AML-193 (cell line): ENCODE measurements around the gene GPLD1.
A peak's percentile ranks its signal among the peaks of the same experiment; 100 is the strongest.
"Not testable (repeated sequence)": the region's sequence is repeated elsewhere in the genome, so short reads cannot be mapped to it uniquely, and the experiment has no call there.

Experiments used
- DNase-seq, 2 experiments: peaks; one replicate each; lab custom pipeline; 2025; lab: John Stamatoyannopoulos, UW

The GPLD1 gene

DNA sequence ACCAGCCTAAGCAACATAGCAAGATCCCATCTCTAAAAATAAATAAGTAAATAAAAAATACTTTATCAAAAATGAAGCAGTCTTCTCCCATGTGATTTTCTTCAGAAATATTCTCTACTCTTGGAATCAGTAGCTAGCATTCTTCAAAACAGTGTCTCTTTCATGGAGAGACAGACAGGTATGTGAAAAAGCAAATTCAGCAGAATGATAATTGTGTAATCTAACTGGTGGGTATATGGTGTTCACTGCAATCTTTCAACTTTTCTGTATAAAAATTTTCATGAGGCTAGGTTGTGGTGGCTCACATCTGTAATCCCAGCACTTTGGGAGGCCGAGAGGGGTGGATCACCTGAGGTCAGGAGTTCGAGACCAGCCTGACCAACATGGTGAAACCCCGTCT is 78.8 kb downstream of the GPLD1 start:
- no peak for DNase-seq

DNA sequence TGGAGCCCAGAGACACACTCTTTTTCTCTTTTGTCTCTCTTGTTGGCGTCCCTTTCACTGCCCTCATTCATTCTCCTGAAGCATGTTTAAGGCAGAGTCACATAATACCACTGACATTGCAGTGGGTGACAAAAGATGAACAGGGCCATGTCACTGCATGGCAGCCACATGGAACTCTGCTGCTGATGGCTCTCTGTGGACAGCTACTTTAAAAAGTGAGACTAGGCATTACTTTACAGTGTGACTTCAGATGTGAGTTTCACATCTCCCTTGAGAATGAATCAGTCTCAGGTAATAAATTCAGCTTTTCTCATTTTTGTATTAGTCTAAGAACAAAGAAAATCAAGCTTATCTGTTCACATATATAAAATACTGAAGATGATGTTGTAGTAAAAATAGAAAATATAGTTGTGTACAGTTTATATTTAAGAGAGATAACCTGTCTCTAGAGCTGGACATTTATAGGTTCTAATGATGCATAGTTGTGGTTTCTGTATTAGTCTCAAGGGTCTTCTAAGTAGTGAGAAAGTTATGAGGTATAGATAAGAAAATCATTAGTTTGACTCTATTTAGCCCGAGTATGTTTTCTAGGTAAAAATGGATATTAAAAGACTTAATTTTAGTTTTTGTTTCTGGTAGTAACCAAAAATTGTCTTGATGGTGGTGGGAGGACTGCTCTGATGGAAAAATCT is 80.5 kb downstream of the GPLD1 start:
- DNase-seq = no peak

DNA sequence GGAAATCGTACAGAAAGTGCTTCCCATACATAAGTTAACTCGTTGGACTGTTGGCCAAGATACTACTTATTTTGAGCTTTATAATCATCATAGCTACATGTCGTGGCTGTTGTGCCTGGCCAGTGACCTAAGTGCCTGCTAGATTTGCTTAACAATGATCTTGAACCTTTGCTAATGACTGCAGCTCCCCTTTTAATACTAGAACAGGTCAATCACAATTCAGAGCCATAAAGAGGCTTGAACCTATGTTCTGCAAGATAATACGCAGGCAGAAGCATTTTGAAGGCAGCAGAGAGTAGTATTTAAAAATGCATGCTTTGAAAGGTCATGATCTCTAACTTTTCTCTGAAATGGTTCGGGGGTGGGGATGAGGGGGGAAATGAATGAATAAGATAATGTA is 84.1 kb downstream of the GPLD1 start:
- DNase-seq = no peak

DNA sequence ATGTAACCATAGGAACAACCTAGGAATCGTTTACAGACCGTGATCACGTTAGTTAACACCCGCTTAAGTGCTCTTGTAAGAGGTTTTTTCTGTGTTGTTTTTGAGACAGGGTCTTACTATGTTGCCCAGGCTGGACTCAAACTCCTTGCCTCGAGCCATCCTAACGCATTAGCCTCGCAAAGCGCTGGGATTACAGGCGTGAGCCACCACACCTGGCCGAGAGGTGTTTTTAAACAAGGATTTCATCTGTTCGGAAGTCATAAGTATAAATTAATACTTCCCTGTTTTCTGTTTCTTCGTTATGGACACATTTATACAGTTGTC is 85.9 kb downstream of the GPLD1 start:
- peak in 1 of 2 experiments; percentile 48 for DNase-seq

DNA sequence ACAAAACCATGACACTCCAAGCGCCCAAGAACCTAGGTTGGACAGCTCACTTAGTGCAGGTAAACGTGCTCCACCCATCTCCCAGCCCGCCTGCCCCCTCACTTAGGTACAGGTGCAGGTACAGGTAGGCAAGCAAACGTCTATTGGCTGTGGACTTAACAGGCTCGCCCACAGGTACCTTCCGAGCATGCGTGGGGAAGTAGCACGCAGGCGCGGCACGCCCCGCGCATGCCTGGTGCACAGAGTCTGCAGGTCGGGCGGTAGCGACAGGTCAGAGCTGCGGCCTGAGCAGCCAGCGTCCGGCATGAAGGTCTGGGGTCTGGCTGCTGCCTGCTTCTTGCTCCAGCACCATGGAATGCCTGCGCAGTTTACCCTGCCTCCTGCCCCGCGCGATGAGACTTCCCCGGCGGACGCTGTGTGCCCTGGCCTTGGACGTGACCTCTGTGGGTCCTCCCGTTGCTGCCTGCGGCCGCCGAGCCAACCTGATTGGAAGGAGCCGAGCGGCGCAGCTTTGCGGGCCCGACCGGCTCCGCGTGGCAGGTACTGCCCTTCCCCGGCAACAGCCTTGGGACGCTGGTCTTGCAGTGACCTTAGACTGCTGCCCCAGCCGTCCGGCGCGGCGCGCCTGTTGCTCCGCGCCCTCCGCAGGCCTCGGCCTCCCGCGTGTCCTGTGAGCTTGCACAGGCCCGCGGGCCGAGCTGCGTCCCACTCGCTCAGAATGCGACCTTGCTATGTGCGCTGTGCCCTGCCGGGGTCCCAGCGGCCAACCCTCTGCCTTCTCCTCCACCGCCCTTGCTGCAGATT is 86.5 kb downstream of the GPLD1 start, which contains the start of gene MRS2:
MRS2 (plus strand) TSS at position 240 of the 804 bp plus-strand sequence; CDS start at position 351, 111 bp downstream.
- DNase-seq = peak; percentile 78 to 79

DNA sequence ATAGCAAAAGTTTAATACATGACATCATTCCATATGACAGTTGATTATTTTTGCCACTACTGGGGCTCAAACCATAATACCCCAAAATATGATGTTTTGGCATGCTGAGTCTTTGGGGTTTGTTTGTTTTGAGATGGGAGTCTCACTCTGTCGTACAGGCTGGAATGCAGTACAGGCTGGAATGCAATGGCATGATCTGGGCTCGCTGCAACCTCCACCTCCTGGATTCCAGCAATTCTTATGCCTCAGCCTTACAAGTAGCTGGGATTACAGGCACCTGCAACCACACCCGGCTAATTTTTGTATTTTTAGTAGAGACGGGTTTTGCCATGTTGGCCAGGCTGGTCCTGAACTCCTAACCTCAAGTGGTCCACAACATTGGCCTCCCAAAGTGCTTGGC is 87.9 kb downstream of the GPLD1 start:
- DNase-seq = no peak

DNA sequence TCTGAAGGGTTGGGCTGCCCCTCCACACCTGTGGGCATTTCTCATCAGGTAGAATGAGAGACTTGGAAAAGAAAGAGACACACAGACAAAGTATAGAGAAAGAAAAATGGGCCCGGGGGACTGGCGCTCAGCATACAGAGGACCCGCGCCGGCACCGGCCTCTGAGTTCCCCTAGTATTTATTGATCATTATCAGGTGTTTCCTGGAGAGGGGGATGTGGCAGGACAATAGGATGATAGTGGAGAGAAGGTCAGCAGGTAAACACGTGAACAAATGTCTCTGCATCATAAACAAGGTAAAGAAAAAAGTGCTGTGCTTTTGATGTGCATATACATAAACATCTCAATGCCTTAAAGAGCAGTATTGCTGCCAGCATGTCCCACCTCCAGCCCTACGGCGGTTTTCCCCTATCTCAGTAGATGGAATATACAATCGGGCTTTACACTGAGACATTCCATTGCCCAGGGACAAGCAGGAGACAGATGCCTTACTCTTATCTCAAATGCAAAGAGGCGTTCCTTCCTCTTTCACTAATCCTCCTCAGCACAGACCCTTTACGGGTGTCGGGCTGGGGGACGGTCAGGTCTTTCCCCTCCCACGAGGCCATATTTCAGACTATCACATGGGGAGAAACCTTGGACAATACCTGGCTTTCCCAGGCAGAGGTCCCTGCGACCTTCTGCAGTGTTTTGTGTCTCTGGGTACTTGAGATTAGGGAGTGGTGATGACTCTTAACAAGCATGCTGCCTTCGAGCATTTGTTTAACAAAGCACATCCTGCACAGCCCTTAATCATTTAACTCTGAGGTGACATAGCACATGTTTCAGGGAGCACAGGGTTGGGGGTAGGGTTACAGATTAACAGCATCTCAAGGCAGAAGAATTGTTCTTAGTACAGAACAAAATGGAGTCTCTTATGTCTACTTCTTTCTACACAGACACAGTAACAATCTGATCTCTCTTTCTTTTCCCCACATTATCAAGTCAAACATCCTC is 89.0 kb downstream of the GPLD1 start:
- DNase-seq = not testable (repeated sequence)

DNA sequence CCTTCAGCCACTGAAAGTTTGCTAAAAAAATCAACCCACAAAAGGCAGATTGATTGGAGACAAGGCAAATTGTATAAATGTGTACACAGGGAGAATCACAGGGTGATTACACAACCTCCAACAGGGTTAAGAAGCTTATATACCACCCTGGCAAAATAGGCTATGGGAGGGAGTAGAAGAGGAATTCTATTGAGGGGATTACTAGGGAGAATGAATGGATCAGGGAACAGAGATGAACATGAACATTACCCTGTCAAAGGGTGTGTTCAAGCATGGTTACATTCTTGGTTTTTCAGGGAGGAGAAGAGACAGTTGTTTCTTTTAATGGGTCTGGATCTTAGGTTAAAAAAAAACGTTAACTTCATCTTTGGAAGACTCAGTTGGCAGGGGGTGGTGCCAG is 91.7 kb downstream of the GPLD1 start:
- no peak for DNase-seq

DNA sequence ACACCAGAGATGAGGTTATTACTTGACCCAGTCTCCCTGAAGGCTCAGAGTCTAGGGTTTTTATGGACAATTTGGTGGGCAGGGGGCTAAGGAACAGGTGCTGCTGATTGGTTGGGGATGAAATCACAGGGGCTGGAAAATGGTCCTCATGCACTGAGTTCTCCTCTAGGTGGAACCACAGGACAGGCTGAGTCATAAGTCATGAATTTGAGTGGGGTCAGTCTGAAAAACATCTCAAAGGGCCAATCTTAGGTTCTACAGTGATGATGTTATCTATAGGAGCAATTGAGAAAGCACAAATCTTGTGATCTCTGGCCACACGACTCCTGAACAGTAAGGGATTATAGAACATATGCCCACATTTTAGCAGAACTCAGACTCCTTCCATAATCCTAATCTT is 92.6 kb downstream of the GPLD1 start:
- no peak for DNase-seq

DNA sequence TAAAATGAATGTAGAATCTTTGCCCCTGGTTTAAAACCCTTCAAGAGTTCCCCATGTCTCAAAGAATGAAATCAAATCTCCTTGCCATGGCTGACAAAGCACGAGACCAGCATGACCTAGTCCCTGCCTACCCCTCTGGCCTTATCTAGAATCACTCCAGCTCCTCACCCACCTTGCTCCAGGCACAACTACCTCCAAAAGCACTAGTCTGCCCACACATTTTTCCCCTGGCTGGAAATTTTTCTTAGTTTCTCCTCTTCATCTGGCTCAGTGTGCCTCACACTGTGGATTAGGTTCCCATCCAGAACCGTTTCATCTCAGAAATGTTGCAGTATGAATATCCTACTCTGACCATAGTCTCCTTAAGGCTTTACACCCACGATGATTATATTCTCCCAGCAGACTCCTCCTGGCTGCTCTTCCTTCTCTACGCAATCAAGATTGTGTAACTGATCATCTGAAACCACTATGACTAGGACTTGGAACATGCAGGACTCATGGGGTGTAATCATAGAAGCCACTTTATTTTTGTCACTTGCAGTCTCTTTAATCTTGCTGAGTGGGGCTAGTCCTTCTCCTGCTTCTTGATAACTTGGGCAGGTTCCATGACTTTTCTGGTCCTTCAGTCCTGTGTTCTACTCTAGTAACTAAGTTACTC is 94.5 kb downstream of the GPLD1 start:
- peak; percentile 93 to 95 for DNase-seq

DNA sequence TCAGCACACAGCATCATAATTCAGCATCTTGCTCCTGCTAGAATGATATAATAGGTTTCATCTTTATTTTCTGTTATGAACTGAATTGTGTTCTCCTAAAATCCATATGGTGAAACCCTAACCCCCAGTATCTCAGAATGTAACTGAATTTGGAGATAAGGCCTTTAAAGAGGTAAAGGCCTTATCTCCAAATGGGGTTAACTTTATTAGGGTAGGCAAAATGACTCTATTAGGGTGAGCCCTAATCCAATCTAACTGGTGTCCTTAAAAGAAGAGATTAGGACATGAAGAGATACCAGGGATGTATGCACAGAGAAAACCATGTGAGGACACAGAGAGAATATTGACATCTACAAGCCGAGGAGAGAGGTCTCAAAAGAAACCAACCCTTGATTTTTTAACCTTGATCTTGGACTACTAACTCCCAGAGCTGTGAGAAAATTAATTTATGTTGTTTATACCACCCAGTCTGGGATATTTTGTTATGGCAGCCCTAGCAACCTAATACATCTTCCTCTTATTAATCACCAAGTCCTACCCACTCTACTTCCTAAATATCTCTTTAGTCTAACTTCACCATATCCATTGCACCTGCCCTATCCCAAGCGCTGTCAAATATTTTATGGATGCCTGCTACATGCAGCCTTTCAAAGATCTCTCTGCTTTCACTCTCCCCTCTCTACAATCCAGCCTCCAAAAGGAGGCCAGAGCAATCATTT is 95.2 kb downstream of the GPLD1 start:
- peak; percentile 24 to 50 for DNase-seq

DNA sequence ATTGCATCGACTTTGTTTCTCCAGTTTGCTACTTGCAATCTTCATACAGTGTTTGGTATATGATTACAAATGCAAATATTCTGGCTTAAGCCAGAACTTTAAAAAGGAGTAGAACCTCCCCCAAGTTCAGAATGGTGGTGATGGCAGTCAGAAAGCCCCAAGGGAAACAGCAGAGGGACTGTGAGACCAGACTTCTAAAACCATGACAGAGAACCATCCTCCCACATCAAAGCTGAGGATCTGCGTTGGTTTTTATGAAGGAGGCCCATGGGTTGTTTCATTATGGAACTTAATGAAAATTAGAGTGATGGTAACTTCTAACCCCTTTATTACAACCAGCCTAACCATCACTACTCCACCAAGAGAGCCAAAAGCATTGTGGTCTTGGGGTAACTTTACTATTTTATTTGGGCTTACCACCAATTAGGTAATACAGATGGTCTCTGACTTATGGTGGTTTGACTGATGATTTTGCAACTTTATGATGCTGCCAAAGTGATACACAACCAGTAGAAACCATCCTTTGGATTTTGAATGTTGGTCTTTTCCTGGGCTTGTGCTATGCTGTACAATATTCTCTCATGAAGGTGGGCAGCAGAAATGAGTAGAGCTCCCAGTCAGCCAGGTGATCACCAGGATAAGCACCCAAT is 97.5 kb downstream of the GPLD1 start:
- DNase-seq = no peak

DNA sequence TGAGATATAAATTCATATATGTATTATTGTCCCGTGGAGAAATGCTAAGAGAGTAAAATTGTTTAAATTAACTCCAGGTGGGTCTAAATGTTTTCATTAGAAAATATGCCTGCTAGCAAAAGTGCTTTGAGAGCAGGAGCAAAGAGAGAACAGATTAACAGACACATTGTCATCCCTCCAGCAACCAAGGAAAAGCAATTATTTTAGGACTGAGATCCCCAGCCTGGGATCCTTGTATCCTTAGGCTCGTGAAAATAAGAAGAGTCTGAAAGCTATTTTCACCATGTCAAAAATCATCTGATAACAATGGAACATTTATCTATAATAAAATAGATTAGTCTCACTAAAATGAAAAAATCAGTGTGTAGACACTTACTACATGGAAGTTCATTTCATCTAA is 98.2 kb downstream of the GPLD1 start:
- no peak for DNase-seq

DNA sequence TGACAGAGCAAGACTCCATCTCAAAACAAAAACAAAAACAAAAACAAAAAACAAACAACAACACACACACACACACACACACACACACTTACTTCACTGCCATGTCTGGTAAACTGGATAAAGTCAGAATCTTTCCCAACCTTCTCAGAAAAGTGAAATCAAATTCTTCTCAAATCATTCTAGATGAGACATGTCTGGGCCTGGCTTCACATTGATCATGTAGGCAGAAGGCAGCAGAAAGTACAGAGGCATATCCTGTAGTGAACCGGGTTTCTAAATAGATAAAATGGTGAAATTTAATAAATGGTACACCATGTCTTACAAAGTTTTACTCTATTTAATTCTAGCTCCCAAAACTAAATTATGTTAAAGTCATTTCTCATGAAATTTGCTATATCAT is 101.6 kb downstream of the GPLD1 start:
- no peak for DNase-seq

DNA sequence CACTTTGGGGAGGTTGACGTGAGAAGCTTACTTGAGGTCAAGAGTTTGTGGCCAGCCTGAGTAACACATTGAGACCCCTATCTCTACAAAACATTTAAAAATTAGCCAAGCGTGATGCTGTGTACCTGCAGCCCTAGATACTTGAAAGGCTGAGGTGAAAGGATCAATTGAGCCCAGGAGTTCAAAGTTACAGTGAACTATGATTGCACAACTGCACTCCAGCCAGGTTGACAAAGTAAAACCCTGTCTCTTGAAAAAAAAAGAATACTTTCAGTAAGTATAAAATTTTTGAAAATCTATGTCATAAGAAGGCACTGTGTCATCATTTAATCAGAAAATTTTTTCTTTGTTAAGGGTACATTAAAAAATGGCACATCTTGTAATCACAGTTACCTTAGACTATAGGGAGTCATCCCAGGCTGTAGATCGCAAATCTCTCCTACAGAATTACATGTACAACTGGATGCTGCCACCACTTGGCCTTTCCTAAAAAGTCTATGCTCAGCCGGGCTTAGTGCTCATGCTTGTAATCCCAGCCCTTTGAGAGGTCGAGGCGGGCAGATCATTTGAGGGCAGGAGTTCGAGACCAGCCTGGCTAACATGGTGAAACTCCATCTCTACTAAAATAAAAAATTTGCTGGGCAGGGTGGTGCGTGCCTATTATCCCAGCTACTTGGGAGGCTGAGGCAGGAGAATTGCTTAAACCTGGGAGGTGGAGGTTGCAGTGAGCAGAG is 103.7 kb downstream of the GPLD1 start:
- no peak for DNase-seq

DNA sequence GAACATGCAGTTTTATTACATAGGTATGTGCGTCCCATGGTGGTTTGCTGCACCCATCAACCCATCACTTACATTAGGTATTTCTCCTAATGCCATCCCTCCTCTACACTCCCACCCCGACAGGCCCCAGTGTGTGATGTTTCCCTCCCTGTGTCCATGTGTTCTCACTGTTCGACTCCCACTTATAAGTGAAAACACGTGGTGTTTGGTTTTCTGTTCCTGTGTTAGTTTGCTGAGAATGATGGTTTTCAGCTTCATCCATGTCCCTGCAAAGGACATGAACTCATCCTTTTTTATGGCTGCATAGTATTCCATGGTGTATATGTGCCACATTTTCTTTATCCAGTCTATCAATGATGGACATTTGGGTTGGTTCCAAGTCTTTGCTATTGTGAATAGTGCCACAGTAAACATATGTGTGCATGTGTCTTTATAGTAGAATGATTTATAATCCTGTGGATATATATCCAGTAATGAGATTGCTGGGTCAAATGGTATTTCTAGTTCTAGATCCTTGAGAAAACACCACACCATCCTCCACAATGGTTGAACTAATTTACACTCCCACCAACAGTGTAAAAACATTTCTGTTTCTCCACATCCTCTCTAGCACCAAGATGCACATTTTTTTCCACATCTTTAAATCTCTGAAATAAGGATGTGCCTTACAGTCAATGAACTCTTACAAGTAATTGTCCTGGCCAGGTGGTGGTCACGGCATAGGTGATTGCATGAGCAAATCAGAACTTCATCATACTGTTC is 104.8 kb downstream of the GPLD1 start:
- DNase-seq = not testable (repeated sequence)

DNA sequence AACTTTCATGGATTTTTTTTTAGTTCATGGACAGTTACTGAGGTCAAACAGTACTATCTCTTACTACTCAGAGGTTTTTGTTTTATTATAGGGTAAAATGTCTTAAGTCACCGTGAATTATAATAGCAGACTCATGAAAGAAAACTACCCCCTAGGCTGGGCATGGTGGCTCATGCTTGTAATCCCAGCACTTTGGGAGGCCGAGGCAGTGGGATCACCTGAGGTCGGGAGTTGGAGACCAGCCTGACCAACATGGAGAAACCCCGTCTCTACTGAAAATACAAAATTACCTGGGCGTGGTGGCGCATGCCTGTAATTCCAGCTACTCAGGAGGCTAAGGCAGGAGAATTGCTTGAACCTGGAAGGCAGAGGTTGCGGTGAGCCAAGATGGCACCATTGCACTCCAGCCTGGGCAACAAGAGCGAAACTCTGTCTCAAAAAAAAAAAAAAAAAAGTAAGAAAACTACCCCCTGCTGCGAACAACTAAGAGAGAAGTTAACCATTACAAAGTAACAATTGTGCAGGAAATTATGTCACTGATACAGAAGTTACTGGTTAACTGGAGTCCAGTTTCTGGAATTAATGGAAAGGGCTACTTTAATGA is 106.4 kb downstream of the GPLD1 start:
- not testable (repeated sequence) for DNase-seq

DNA sequence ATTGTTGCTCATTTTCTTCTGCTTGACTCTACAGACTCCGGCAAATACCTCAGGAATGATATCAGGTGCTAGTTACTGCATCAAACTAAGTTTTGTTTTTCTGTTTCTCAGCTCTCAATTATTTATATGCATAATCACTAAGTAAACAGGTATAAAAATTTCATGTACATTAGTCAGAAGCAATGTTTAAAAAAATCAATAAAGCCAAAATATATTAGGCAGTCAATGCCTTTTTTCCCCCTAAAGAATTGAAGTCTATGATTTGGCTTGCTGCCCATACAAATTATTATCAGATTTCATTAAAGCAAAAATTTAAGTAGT is 107.2 kb downstream of the GPLD1 start:
- no peak for DNase-seq
